ENCODE measurements around the gene SEMA3F. TPM values are rescaled to one million over a fixed set of nuclear protein-coding genes. Genes with fewer than 3 reads are reported as not detected.

SEMA3F gene
- total and polyA plus RNA-seq, 2 donors (not counting 3 experiments of a cell fraction or from before 2014, with no cell fraction given): 65.8 to 99.1 TPM

GRCh38 chr3:50231581-50231980, 76.5 kb downstream of the SEMA3F start:
- ChIA-PET POLR2A (interaction anchor here (0.6 to 0.7 kb wide), 2 partner anchors 11 to 23 kb away, joined by 4 to 6 read pairs; no protein-coding TSS in a partner anchor), CTCF (interaction anchor here (1.2 to 10.5 kb wide), 4 partner anchors 16 to 43 kb away, joined by 4 to 314 read pairs (median 116); partner anchors contain the start of gene GNAT1)
- no TSS peak for BruUV-seq (replicated peaks)

More at GRCh38 chr3:50231581-50231980, 76.5 kb downstream of the SEMA3F start:
- no peaks in the 10 kb centered on the region for H4K20me1 ChIP-seq (replicated peaks; ENCODE audit: control insufficient read depth, extremely low read depth, insufficient read depth, low read length)
- peaks cover 7% of the 10 kb centered on the region for H3K79me2 ChIP-seq (ENCODE audit: control insufficient read depth, insufficient read depth, low read length)
- H3K9me3 ChIP-seq (replicated peaks; ENCODE audit: control insufficient read depth, insufficient read depth, low read length): no peaks in the 10 kb centered on the region
- no peaks in the 10 kb centered on the region for H3K36me3 ChIP-seq (ENCODE audit: control insufficient read depth in 2 of 2, extremely low read depth in 1 of 2, insufficient read depth in 2 of 2, low read length in 2 of 2)
- no peaks in the 10 kb centered on the region for H3K27me3 ChIP-seq (ENCODE audit: control insufficient read depth in 2 of 2, insufficient read depth in 2 of 2, low read length in 2 of 2)
- DNase-seq (ENCODE audit: low read depth, low spot score) (no peak), FAIRE-seq (no peak)
- no peak overlapping the region for H3K27ac ChIP-seq (ENCODE audit: insufficient read depth, low read depth, low read length)
- no peak overlapping the region for H3K4me3 ChIP-seq (replicated peaks in 1 of 3; ENCODE audit: insufficient read depth in 1 of 3, low read depth in 1 of 3, low read length in 3 of 3)
- no peak overlapping the region for H3K4me2 ChIP-seq (ENCODE audit: insufficient read depth, low read length)
- intact Hi-C loops (cut with micrococcal nuclease) (no loop called here), dilution Hi-C loops (cut with MboI; ENCODE audit: extremely low pct_ligation_motif_present, low sequenced_read_pairs) (no loop called here)
- H2AFZ ChIP-seq (ENCODE audit: low read depth, low read length): no peak overlapping the region
- no peak overlapping the region for H3K9ac ChIP-seq (replicated peaks; ENCODE audit: extremely low read depth, insufficient read depth, low read length)
- TF ChIP-seq EZH2 (IDR thresholded peaks at IDR 0.05; ENCODE audit: borderline replicate concordance, low read depth, low read length, severe bottlenecking) (no peak), MYC (IDR thresholded peaks at IDR 0.05; ENCODE audit: low read depth, low read length) (no peak), POLR2A (IDR thresholded peaks at IDR 0.05; ENCODE audit: low read depth, low read length) (no peak), MAX (IDR thresholded peaks at IDR 0.05; ENCODE audit: insufficient read depth, insufficient read length) (no peak), GATA2 (IDR thresholded peaks at IDR 0.05; ENCODE audit: insufficient read depth, insufficient read length, low read depth, low read length) (no peak), JUN (IDR thresholded peaks at IDR 0.05; ENCODE audit: borderline replicate concordance, insufficient read depth, insufficient read length, low read depth) (no peak), POLR2AphosphoS5 (IDR thresholded peaks at IDR 0.05; ENCODE audit: insufficient read depth, low read depth, low read length) (no peak), FOS (IDR thresholded peaks at IDR 0.05; ENCODE audit: borderline replicate concordance, insufficient read depth, low read length) (no peak), CTCF (IDR thresholded peaks at IDR 0.05; ENCODE audit: extremely low read depth in 1 of 2, insufficient read depth in 1 of 2, low read depth in 1 of 2, low read length in 2 of 2) (no peak)
- H3K4me1 ChIP-seq (ENCODE audit: control insufficient read depth, extremely low read depth, insufficient read depth, low read length): peaks cover 11% of the 10 kb centered on the region
- no peaks in the 10 kb centered on the region for H3K9me1 ChIP-seq (replicated peaks; ENCODE audit: control insufficient read depth, extremely low read depth, insufficient read depth, low read length)

Data from endothelial cell of umbilical vein (primary cell).